ENCODE results near the gene FMNL1. TPM values are rescaled to one million over a fixed set of nuclear protein-coding genes. Genes with fewer than 3 reads are reported as not detected.
A peak's percentile ranks its signal among the peaks of the same experiment; 100 is the strongest.
"Not testable (repeated sequence)": the region's sequence is repeated elsewhere in the genome, so short reads cannot be mapped to it uniquely, and the experiment has no call there.

FMNL1 gene
- total RNA-seq, 4 donors from 2014 or later: 9.3 to 45.4 (median 15.8) TPM

- no peak for DNase-seq
- Histone ChIP-seq H3K27ac (no peak overlapping the region), H3K36me3 (no peaks in the 10 kb centered on the region), H3K4me3 (no peak overlapping the region), H3K9me3 (no peaks in the 10 kb centered on the region), H3K27me3 (no peaks in the 10 kb centered on the region), H3K4me1 (peaks cover 0 to 10% (median 0%) of the 10 kb centered on the region in 4 donors)
- no peak for TF ChIP-seq CTCF (IDR thresholded peaks at IDR 0.05)
- no peak for TF ChIP-seq POLR2A (IDR thresholded peaks at IDR 0.05)
Measured at GRCh38 chr17:45195424-45195823, 26.3 kb upstream of the FMNL1 start.

GRCh38 chr17:45197108-45197507, 24.6 kb upstream of the FMNL1 start:
- Histone ChIP-seq H3K27ac (no peak overlapping the region), H3K4me1 (peaks cover 0 to 10% (median 0%) of the 10 kb centered on the region in 4 donors), H3K9me3 (no peaks in the 10 kb centered on the region), H3K4me3 (no peak overlapping the region), H3K36me3 (no peaks in the 10 kb centered on the region), H3K27me3 (no peaks in the 10 kb centered on the region)
- no peak for DNase-seq
- TF ChIP-seq POLR2A (IDR thresholded peaks at IDR 0.05) (no peak), CTCF (IDR thresholded peaks at IDR 0.05) (no peak)

- TF ChIP-seq POLR2A (IDR thresholded peaks at IDR 0.05) (no peak), CTCF (IDR thresholded peaks at IDR 0.05) (peak; percentile 94 to 100 (median 98))
- DNase-seq: peak; percentile 82 to 96 (median 95)
- H3K27ac ChIP-seq: peak overlapping the region in 2 of 4 donors; percentile 21 to 35
- H3K9me3 ChIP-seq: no peaks in the 10 kb centered on the region
- no peaks in the 10 kb centered on the region for H3K36me3 ChIP-seq
- no peaks in the 10 kb centered on the region for H3K27me3 ChIP-seq
- H3K4me1 ChIP-seq: peaks cover 0 to 10% (median 0%) of the 10 kb centered on the region in 4 donors
- no peak overlapping the region for H3K4me3 ChIP-seq
Measured at GRCh38 chr17:45197555-45198334, 23.9 kb upstream of the FMNL1 start.

GRCh38 chr17:45200701-45201100, 21.0 kb upstream of the FMNL1 start:
- Histone ChIP-seq H3K27ac (no peak overlapping the region), H3K9me3 (no peaks in the 10 kb centered on the region), H3K4me1 (peaks cover 0 to 10% (median 0%) of the 10 kb centered on the region in 4 donors), H3K4me3 (no peak overlapping the region), H3K27me3 (no peaks in the 10 kb centered on the region), H3K36me3 (no peaks in the 10 kb centered on the region)
- no peak for DNase-seq
- TF ChIP-seq POLR2A (IDR thresholded peaks at IDR 0.05): no peak
- no peak for TF ChIP-seq CTCF (IDR thresholded peaks at IDR 0.05)

GRCh38 chr17:45201457-45201856, 20.2 kb upstream of the FMNL1 start:
- H3K27me3 ChIP-seq: no peaks in the 10 kb centered on the region
- H3K36me3 ChIP-seq: no peaks in the 10 kb centered on the region
- TF ChIP-seq CTCF (IDR thresholded peaks at IDR 0.05) (no peak), POLR2A (IDR thresholded peaks at IDR 0.05) (no peak)
- no peaks in the 10 kb centered on the region for H3K9me3 ChIP-seq
- no peak for DNase-seq
- H3K4me1 ChIP-seq: peaks cover 0 to 10% (median 0%) of the 10 kb centered on the region in 4 donors
- H3K27ac ChIP-seq: no peak overlapping the region
- no peak overlapping the region for H3K4me3 ChIP-seq

- not testable (repeated sequence) for H3K27ac ChIP-seq, H3K36me3 ChIP-seq, H3K27me3 ChIP-seq, H3K9me3 ChIP-seq, DNase-seq, H3K4me3 ChIP-seq
- peaks cover 0 to 10% (median 0%) of the 10 kb centered on the region in 4 donors for H3K4me1 ChIP-seq
Measured at GRCh38 chr17:45201880-45202279, 19.8 kb upstream of the FMNL1 start.
